Keratinocyte (primary cell): ENCODE data around the gene NT5C1B. TPM values are rescaled to one million over a fixed set of nuclear protein-coding genes. Genes with fewer than 3 reads are reported as not detected.

Experiments
- DNase-seq: peaks from one replicate; pipeline ENCODE4 v3.0.0-alpha.2; 2011; ENCODE audit warnings: low read depth, missing footprints, low spot score
- FAIRE-seq: peaks from 2 replicates; lab custom pipeline; 2011; peaks lifted over from hg19 to GRCh38; lab: Jason Lieb, UNC
- H2AFZ ChIP-seq: 2 replicates; pipeline ENCODE4 v1.6.0; 2012; ENCODE audit warnings: low read length, control low read depth, inconsistent platforms; ENCODE audit not compliant: control insufficient read depth
- H3K27ac ChIP-seq: 2 replicates; pipeline ENCODE4 v1.5.1; 2011; ENCODE audit warnings: low read length; ENCODE audit not compliant: control insufficient read depth, insufficient read depth
- H3K27me3 ChIP-seq: 3 replicates; pipeline ENCODE4 v1.6.0; 2011; ENCODE audit warnings: low read length; ENCODE audit not compliant: control insufficient read depth, insufficient read depth; ENCODE audit errors: extremely low read depth
- H3K36me3 ChIP-seq, 2 experiments: 2 replicates in 1 of 2; 3 replicates in 1 of 2; pipeline ENCODE4 v1.5.1; 2011; ENCODE audit warnings: low read length in 2 of 2, mild to moderate bottlenecking in 1 of 2; ENCODE audit not compliant: control insufficient read depth in 2 of 2, insufficient read depth in 2 of 2; ENCODE audit errors: extremely low read depth in 1 of 2
- H3K4me1 ChIP-seq: 3 replicates; pipeline ENCODE4 v1.5.1; 2011; ENCODE audit warnings: low read length; ENCODE audit not compliant: control insufficient read depth, insufficient read depth; ENCODE audit errors: extremely low read depth
- H3K4me2 ChIP-seq: 3 replicates; pipeline ENCODE4 v1.6.0; 2011; ENCODE audit warnings: low read depth, low read length; ENCODE audit not compliant: control insufficient read depth, insufficient read depth; ENCODE audit errors: extremely low read depth
- H3K4me3 ChIP-seq, 3 experiments: fragments of 200-600 bp in 1 of 3; sonication (generic) in 1 of 3; 2 replicates in 2 of 3; 3 replicates in 1 of 3; pipeline ENCODE4 v1.5.1; 2011 to 2016; ENCODE audit warnings: low read length in 3 of 3, mild to moderate bottlenecking in 3 of 3, control low read depth in 2 of 3, inconsistent platforms in 1 of 3, low read depth in 1 of 3, mixed read lengths in 1 of 3, mixed run types in 1 of 3, moderate library complexity in 1 of 3; ENCODE audit not compliant: control insufficient read depth in 2 of 3, insufficient read depth in 2 of 3; ENCODE audit errors: extremely low read depth in 1 of 3
- H3K79me2 ChIP-seq: 2 replicates; pipeline ENCODE4 v1.6.0; 2012; ENCODE audit warnings: low read length; ENCODE audit not compliant: control insufficient read depth, insufficient read depth
- H3K9ac ChIP-seq: 3 replicates; pipeline ENCODE4 v1.6.0; 2011; ENCODE audit warnings: low read length; ENCODE audit not compliant: control insufficient read depth, insufficient read depth; ENCODE audit errors: extremely low read depth
- H3K9me1 ChIP-seq: 3 replicates; pipeline ENCODE4 v1.6.0; 2011; ENCODE audit warnings: low read length; ENCODE audit not compliant: control insufficient read depth, insufficient read depth; ENCODE audit errors: extremely low read depth
- H3K9me3 ChIP-seq: 2 replicates; pipeline ENCODE4 v1.5.1; 2012; ENCODE audit warnings: low read depth, low read length; ENCODE audit not compliant: control insufficient read depth
- H4K20me1 ChIP-seq: 3 replicates; pipeline ENCODE4 v1.6.0; 2011; ENCODE audit warnings: low read length; ENCODE audit not compliant: control insufficient read depth, insufficient read depth; ENCODE audit errors: extremely low read depth
- EZH2 ChIP-seq: IDR thresholded peaks from one replicate; pipeline ENCODE4 v1.6.1; 2012; ENCODE audit warnings: inconsistent platforms, mild to moderate bottlenecking, low read length, moderate library complexity
- dilution Hi-C: fragments of 300-500 bp; cut with MboI; formaldehyde crosslinking; loops from one replicate; pipeline ENCODE4 v1.7.0; 2020; ENCODE audit warnings: low sequenced_read_pairs; ENCODE audit not compliant: extremely low pct_ligation_motif_present
- polyA plus RNA-seq, 5 experiments: library from polyadenylated mRNA; depleted of rRNA in 3 of 5; stranded (reverse) in 3 of 5; stranded (forward) in 1 of 5; unstranded in 1 of 5; fragments of >200 nt; gene quantifications; 1 replicate in 1 of 5; 2 replicates in 3 of 5; 3 replicates in 1 of 5; pipeline versions ENCODE4 v1.2.1 to v1.2.3, GENCODE V29; 2011 to 2012; ENCODE audit warnings: missing spikeins in 2 of 5, low read depth in 1 of 5, low replicate concordance in 1 of 5
- TF ChIP-seq, protein P1 (sequence below), 3 experiments: IDR thresholded peaks in 1 of 3; conservative IDR thresholded peaks in 1 of 3; optimal IDR thresholded peaks in 1 of 3; 2 replicates in 2 of 3; 3 replicates in 1 of 3; pipeline versions ENCODE3 to v1.5.1; 2011; ENCODE audit warnings: low read length in 3 of 3, mild to moderate bottlenecking in 3 of 3, moderate library complexity in 2 of 3, control low read depth in 1 of 3, inconsistent platforms in 1 of 3; ENCODE audit not compliant: insufficient read depth in 2 of 3; ENCODE audit errors: extremely low read depth in 1 of 3

Gene NT5C1B
- polyA plus RNA-seq, 1 donor (not counting 4 experiments of a cell fraction or from before 2014, with no cell fraction given), result not detected

DNA sequence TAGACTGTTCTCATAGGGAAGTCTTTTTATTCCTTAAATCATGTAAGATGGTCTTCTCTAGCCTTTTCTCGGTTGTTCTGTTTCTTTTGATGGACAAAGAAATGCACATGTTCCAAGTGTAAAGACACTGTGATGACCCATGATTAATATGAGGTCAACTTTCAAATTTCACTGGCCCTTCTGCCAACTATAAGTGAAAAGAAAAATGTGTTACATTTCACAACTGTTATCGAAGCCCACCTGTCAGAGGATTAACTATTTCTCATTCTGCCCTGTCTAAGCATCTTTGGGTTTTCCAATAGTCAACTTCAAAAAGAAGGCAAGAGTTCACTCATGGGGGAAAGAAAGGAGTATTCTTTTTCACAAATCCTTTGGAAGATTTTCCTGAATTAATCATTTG, 32.2 kb downstream of the NT5C1B start:
- no peaks in the 10 kb centered on the region for H3K9me3 ChIP-seq
- dilution Hi-C loops, result no loop called here
- H3K36me3 ChIP-seq, result peaks cover 4% of the 10 kb centered on the region in 2 experiments
- peaks cover 21% of the 10 kb centered on the region for H3K79me2 ChIP-seq
- H3K27ac ChIP-seq, result no peak overlapping the region
- no peak overlapping the region for H3K4me2 ChIP-seq
- no peak for TF ChIP-seq EZH2
- TF ChIP-seq, protein P1, sequence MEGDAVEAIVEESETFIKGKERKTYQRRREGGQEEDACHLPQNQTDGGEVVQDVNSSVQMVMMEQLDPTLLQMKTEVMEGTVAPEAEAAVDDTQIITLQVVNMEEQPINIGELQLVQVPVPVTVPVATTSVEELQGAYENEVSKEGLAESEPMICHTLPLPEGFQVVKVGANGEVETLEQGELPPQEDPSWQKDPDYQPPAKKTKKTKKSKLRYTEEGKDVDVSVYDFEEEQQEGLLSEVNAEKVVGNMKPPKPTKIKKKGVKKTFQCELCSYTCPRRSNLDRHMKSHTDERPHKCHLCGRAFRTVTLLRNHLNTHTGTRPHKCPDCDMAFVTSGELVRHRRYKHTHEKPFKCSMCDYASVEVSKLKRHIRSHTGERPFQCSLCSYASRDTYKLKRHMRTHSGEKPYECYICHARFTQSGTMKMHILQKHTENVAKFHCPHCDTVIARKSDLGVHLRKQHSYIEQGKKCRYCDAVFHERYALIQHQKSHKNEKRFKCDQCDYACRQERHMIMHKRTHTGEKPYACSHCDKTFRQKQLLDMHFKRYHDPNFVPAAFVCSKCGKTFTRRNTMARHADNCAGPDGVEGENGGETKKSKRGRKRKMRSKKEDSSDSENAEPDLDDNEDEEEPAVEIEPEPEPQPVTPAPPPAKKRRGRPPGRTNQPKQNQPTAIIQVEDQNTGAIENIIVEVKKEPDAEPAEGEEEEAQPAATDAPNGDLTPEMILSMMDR (optimal IDR thresholded peaks at IDR 0.05 in 1 of 3, IDR thresholded peaks at IDR 0.05 in 1 of 3, conservative IDR thresholded peaks at IDR 0.05 in 1 of 3; ENCODE audit: extremely low read depth in 1 of 3, insufficient read depth in 2 of 3, low read length in 3 of 3), result no peak
- H4K20me1 ChIP-seq, result no peaks in the 10 kb centered on the region
- H3K4me3 ChIP-seq, result no peak overlapping the region
- peaks cover 20% of the 10 kb centered on the region for H3K4me1 ChIP-seq
- DNase-seq (no peak), FAIRE-seq (no peak)
- H2AFZ ChIP-seq, result no peak overlapping the region
- H3K27me3 ChIP-seq, result no peaks in the 10 kb centered on the region
- no peaks in the 10 kb centered on the region for H3K9me1 ChIP-seq
- no peak overlapping the region for H3K9ac ChIP-seq

DNA sequence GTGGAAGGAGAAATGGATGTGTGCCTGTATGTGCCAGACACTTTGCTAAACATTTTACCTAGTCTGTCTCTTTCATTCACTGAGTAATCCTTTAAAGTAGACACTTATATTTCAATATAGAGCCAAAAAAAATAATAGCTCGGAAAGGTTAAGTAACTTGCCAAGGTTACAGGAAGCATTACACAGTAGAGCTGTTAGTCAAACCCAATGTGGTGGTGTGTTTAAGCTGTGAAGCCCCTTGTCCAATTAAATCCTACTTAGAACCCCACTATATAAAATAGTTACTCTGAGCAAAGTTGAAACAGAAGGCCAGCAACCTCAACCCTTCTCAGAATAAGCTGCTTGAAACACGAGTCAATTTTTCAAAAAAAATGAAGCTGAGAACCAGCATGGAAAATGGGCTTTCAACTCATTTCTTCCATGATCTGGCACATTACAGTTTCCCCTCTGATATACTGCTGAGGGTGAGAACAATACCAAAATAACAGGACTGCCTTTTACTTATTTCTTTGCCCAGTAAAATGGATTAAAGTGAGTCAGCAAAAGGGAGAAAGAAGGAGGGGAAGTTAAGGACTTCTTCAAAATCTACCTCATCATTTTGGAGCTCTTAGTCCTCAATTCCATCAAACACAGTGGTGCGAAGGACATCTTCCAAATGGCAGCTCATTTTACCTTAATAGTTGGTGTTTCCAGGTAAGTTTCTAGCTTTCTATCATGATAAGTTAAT, 36.9 kb downstream of the NT5C1B start:
- dilution Hi-C loops, result no loop called here
- H3K27ac ChIP-seq, result no peak overlapping the region
- H4K20me1 ChIP-seq, result no peaks in the 10 kb centered on the region
- FAIRE-seq (no peak), DNase-seq (no peak)
- no peaks in the 10 kb centered on the region for H3K4me1 ChIP-seq
- H3K4me3 ChIP-seq, result no peak overlapping the region
- H3K9me3 ChIP-seq, result no peaks in the 10 kb centered on the region
- no peaks in the 10 kb centered on the region for H3K9me1 ChIP-seq
- H3K4me2 ChIP-seq, result no peak overlapping the region
- H3K36me3 ChIP-seq, result peaks cover 4% of the 10 kb centered on the region in 2 experiments
- no peak overlapping the region for H3K9ac ChIP-seq
- no peak overlapping the region for H2AFZ ChIP-seq
- no peak for TF ChIP-seq EZH2
- TF ChIP-seq, protein P1 (optimal IDR thresholded peaks at IDR 0.05 in 1 of 3, IDR thresholded peaks at IDR 0.05 in 1 of 3, conservative IDR thresholded peaks at IDR 0.05 in 1 of 3; ENCODE audit: extremely low read depth in 1 of 3, insufficient read depth in 2 of 3, low read length in 3 of 3), result no peak
- no peaks in the 10 kb centered on the region for H3K27me3 ChIP-seq
- H3K79me2 ChIP-seq, result peaks cover 2% of the 10 kb centered on the region
